ENCODE results near the gene TEX44. TPM values are rescaled to one million over a fixed set of nuclear protein-coding genes. Genes with fewer than 3 reads are reported as not detected.
A peak's percentile ranks its signal among the peaks of the same experiment; 100 is the strongest.

TEX44 gene
- total and polyA plus RNA-seq, 2 donors (not counting 1 experiment from before 2014, with no cell fraction given), result not detected

- WGBS (ENCODE audit: insufficient coverage), result 19% methylated on average over 53 of the region's 54 CpGs
- no peaks in the 10 kb centered on the region for H3K27me3 Mint-ChIP-seq
- no peaks in the 10 kb centered on the region for H3K79me2 ChIP-seq (ENCODE audit: control insufficient read depth, insufficient read depth, low read length)
- DNase-seq, result peak; percentile 100
- peak overlapping the region; percentile 94 for H3K27ac ChIP-seq (ENCODE audit: low read length in 2 of 2)
- peaks cover 17 to 25% of the 10 kb centered on the region in 2 donors for H3K4me1 ChIP-seq (ENCODE audit: control insufficient read depth in 2 of 2, insufficient read depth in 2 of 2, low read length in 2 of 2)
- H3K9me3 Mint-ChIP-seq (ENCODE audit: insufficient read depth), result no peaks in the 10 kb centered on the region
- H3K4me2 ChIP-seq (replicated peaks; ENCODE audit: low read depth, low read length, poor library complexity, severe bottlenecking), result peak overlapping the region; percentile 93
- H3K4me3 ChIP-seq (ENCODE audit: control extremely low read depth in 1 of 5, extremely low read depth in 1 of 5, insufficient read depth in 1 of 5, low read depth in 2 of 5, low read length in 4 of 5), result peak overlapping the region in 4 of 5 experiments; percentile 55 to 65 (median 60)
- peak overlapping the region; percentile 64 for H2AFZ ChIP-seq (ENCODE audit: insufficient read depth, low read depth, low read length, poor library complexity, severe bottlenecking)
- no peaks in the 10 kb centered on the region for H4K20me1 ChIP-seq (ENCODE audit: control insufficient read depth, insufficient read depth, low read length, poor library complexity, severe bottlenecking)
- intact Hi-C loops (cut with micrococcal nuclease), result loop anchor here (1.0 to 5.0 kb wide), 6 partner anchors 7 to 378 kb away; partner anchors contain the start of genes NCL and PDE6D
- ChIA-PET POLR2A (interaction anchor here (0.6 to 3.3 kb wide), 13 partner anchors 8 to 172 kb away, joined by 3 to 28 read pairs (median 9); partner anchors contain the start of genes NCL and PTMA), CTCF (interaction anchor here (0.6 to 15.6 kb wide), 9 partner anchors 9 to 110 kb away, joined by 3 to 561 read pairs (median 4); no protein-coding TSS in a partner anchor)
- H3K27ac Mint-ChIP-seq, result peak overlapping the region; percentile 97
- no peaks in the 10 kb centered on the region for H3K36me3 ChIP-seq (replicated peaks in 1 of 2; ENCODE audit: control extremely low read depth in 1 of 2, control insufficient read depth in 1 of 2, extremely low read depth in 1 of 2, insufficient read depth in 2 of 2, low read length in 1 of 2)
- H3K4me3 Mint-ChIP-seq, result peak overlapping the region; percentile 82
- TF ChIP-seq, protein P1, sequence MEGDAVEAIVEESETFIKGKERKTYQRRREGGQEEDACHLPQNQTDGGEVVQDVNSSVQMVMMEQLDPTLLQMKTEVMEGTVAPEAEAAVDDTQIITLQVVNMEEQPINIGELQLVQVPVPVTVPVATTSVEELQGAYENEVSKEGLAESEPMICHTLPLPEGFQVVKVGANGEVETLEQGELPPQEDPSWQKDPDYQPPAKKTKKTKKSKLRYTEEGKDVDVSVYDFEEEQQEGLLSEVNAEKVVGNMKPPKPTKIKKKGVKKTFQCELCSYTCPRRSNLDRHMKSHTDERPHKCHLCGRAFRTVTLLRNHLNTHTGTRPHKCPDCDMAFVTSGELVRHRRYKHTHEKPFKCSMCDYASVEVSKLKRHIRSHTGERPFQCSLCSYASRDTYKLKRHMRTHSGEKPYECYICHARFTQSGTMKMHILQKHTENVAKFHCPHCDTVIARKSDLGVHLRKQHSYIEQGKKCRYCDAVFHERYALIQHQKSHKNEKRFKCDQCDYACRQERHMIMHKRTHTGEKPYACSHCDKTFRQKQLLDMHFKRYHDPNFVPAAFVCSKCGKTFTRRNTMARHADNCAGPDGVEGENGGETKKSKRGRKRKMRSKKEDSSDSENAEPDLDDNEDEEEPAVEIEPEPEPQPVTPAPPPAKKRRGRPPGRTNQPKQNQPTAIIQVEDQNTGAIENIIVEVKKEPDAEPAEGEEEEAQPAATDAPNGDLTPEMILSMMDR (IDR thresholded peaks at IDR 0.05), result no peak
- TF ChIP-seq EZH2 (IDR thresholded peaks at IDR 0.05; ENCODE audit: borderline replicate concordance, insufficient read depth, low read depth, low read length, poor library complexity, severe bottlenecking), result no peak
- H3K9me3 ChIP-seq (ENCODE audit: control extremely low read depth in 1 of 3, control insufficient read depth in 2 of 3, insufficient read depth in 1 of 3, low read length in 2 of 3), result no peaks in the 10 kb centered on the region
- peak overlapping the region; percentile 97 for H3K9ac ChIP-seq (ENCODE audit: low read length)
- peaks cover 31% of the 10 kb centered on the region for H3K4me1 Mint-ChIP-seq
- ATAC-seq (ENCODE audit: low read depth), result peak; percentile 88
- no peaks in the 10 kb centered on the region for H3K27me3 ChIP-seq (replicated peaks in 1 of 4; ENCODE audit: control extremely low read depth in 1 of 4, control insufficient read depth in 3 of 4, insufficient read depth in 4 of 4, low read length in 3 of 4)
Measured at GRCh38 chr2:231604685-231605606, 12.3 kb downstream of the TEX44 start.
